ENCODE results near the gene TBC1D22A. TPM values are rescaled to one million over a fixed set of nuclear protein-coding genes. Genes with fewer than 3 reads are reported as not detected.

TBC1D22A gene
- total and polyA plus RNA-seq, 9 of the 15 experiments (the other 6 are each of a cell fraction or from before 2014, with no cell fraction given) = 0.20 to 11.5 (median 5.2) TPM

DNA sequence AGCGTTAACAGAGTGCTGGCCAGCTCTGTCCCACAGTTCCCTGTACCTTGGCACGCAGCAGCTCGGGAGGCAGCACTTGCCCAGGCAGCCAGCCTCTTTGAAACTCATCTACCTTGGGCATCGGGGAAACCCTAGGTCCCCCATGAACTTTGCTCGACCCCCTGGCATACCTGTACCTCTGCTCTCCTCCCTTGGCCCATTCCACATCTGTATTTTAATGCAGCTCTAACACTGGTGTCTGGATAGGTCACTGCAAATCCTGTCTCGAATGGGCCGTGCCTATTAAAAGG is 304.1 kb downstream of the TBC1D22A start:
- intact Hi-C loops (cut with micrococcal nuclease) (no loop called here), in situ Hi-C loops (cut with MboI) (no loop called here)
- no peaks in the 10 kb centered on the region for H3K9me1 ChIP-seq (ENCODE audit: control insufficient read depth, insufficient read depth, low read length)
- no peak overlapping the region for H3K27ac ChIP-seq (ENCODE audit: extremely low read depth, low read depth, low read length)
- H2AFZ ChIP-seq (ENCODE audit: low read depth, low read length) = no peak overlapping the region
- H3K4me3 ChIP-seq = no peak overlapping the region
- no peak overlapping the region for H3K4me2 ChIP-seq (ENCODE audit: insufficient read depth, low read length)
- no peak for ATAC-seq
- H3K36me3 ChIP-seq (ENCODE audit: control insufficient read depth, insufficient read depth, low read length) = no peaks in the 10 kb centered on the region
- no peaks in the 10 kb centered on the region for H3K9me3 ChIP-seq (replicated peaks; ENCODE audit: control insufficient read depth, insufficient read depth, low read depth, low read length)
- ChIA-PET POLR2A (no interaction called here), CTCF (ENCODE audit: low intra/inter-chr PET ratio) (no interaction called here)
- no peaks in the 10 kb centered on the region for H3K27me3 ChIP-seq (ENCODE audit: control insufficient read depth in 2 of 2, insufficient read depth in 2 of 2, low read length in 2 of 2)
- no peaks in the 10 kb centered on the region for H3K4me1 ChIP-seq (replicated peaks in 1 of 2; ENCODE audit: control insufficient read depth in 2 of 2, insufficient read depth in 2 of 2, low read length in 2 of 2)
- WGBS (ENCODE audit: insufficient coverage, low coverage, missing lambda C conversion rate) = 49% methylated on average over 7 of the region's 7 CpGs
- no peak for DNase-seq (ENCODE audit: extremely low read depth in 1 of 4, low spot score in 3 of 4)
- TF ChIP-seq SLC30A9 (CRISPR knock-in tag; IDR thresholded peaks at IDR 0.05) (no peak), TRIM24 (IDR thresholded peaks at IDR 0.05) (no peak), CHD4 (IDR thresholded peaks at IDR 0.05; ENCODE audit: insufficient read depth, insufficient replicate concordance, low read depth, low read length, poor library complexity, severe bottlenecking) (no peak), ZNF143 (CRISPR knock-in tag; IDR thresholded peaks at IDR 0.05) (no peak), BRCA1 (IDR thresholded peaks at IDR 0.05) (no peak), BRCA1 (CRISPR knock-in tag; IDR thresholded peaks at IDR 0.05) (no peak)
- TF ChIP-seq, protein P1, sequence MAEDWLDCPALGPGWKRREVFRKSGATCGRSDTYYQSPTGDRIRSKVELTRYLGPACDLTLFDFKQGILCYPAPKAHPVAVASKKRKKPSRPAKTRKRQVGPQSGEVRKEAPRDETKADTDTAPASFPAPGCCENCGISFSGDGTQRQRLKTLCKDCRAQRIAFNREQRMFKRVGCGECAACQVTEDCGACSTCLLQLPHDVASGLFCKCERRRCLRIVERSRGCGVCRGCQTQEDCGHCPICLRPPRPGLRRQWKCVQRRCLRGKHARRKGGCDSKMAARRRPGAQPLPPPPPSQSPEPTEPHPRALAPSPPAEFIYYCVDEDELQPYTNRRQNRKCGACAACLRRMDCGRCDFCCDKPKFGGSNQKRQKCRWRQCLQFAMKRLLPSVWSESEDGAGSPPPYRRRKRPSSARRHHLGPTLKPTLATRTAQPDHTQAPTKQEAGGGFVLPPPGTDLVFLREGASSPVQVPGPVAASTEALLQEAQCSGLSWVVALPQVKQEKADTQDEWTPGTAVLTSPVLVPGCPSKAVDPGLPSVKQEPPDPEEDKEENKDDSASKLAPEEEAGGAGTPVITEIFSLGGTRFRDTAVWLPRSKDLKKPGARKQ (CRISPR knock-in tag; IDR thresholded peaks at IDR 0.05) = no peak
- TF ChIP-seq, protein P2, sequence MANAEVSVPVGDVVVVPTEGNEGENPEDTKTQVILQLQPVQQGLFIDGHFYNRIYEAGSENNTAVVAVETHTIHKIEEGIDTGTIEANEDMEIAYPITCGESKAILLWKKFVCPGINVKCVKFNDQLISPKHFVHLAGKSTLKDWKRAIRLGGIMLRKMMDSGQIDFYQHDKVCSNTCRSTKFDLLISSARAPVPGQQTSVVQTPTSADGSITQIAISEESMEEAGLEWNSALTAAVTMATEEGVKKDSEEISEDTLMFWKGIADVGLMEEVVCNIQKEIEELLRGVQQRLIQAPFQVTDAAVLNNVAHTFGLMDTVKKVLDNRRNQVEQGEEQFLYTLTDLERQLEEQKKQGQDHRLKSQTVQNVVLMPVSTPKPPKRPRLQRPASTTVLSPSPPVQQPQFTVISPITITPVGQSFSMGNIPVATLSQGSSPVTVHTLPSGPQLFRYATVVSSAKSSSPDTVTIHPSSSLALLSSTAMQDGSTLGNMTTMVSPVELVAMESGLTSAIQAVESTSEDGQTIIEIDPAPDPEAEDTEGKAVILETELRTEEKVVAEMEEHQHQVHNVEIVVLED (CRISPR knock-in tag; IDR thresholded peaks at IDR 0.05) = no peak
- no peaks in the 10 kb centered on the region for H3K79me2 ChIP-seq (ENCODE audit: control insufficient read depth, insufficient read depth, low read length)
- BruUV-seq (replicated peaks) = no TSS peak
- no peak for FAIRE-seq
- H4K20me1 ChIP-seq (replicated peaks; ENCODE audit: control insufficient read depth, insufficient read depth, low read length) = no peaks in the 10 kb centered on the region; the same call in 1 of the 2 replicates
- H3K9ac ChIP-seq (ENCODE audit: insufficient read depth in 1 of 2, low read depth in 2 of 2, low read length in 2 of 2) = no peak overlapping the region

Measured in K562 (cell line).